ENCODE data around the gene ZCCHC24. TPM values are rescaled to one million over a fixed set of nuclear protein-coding genes. Genes with fewer than 3 reads are reported as not detected.

The ZCCHC24 gene
- polyA plus RNA-seq, 4 donors: 0.89 to 13.0 (median 11.4) TPM

DNA sequence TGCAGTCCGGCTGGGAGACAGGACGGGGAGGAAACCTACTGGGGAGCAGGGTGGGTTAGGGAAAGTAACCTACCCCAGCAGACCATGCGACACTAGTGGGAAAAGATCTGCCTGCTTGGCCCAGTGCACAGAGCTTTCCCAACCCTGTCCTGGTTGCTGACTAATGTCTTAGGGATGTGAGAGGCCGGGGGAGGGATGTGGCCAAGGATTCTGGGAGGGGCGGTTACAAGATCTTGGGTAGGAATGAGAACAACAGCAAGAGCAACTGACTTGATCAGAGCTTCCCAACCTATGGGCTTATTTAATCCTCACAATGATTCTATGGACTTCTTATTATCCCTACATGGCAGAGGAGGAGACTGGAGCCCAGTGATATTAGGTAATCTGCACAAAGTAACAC is 42.9 kb upstream of the ZCCHC24 start:
- H3K4me3 ChIP-seq (ENCODE audit: low read depth in 1 of 3, low read length in 3 of 3): no peak overlapping the region
- H3K27ac ChIP-seq (ENCODE audit: low read depth in 1 of 3, low read length in 2 of 3): peak overlapping the region in 1 of 3 donors; percentile 53
- 73 to 92% (median 83%) methylated on average over 5 of the region's 5 CpGs for WGBS, 3 donors
- no peaks in the 10 kb centered on the region for H3K36me3 ChIP-seq (ENCODE audit: control insufficient read depth in 3 of 3, insufficient read depth in 2 of 3, low read depth in 1 of 3, low read length in 3 of 3)
- no peak for FAIRE-seq
- H3K27me3 ChIP-seq (ENCODE audit: control insufficient read depth in 3 of 3, insufficient read depth in 3 of 3, low read length in 3 of 3): no peaks in the 10 kb centered on the region
- peak in 1 of 2 donors; percentile 35 for DNase-seq
- H3K9me3 ChIP-seq (ENCODE audit: control insufficient read depth in 2 of 2, insufficient read depth in 1 of 2, low read depth in 1 of 2, low read length in 1 of 2): no peaks in the 10 kb centered on the region
- H3K4me1 ChIP-seq (ENCODE audit: control insufficient read depth in 3 of 3, insufficient read depth in 2 of 3, low read depth in 1 of 3, low read length in 2 of 3): peaks cover 0 to 9% (median 0%) of the 10 kb centered on the region in 3 donors

DNA sequence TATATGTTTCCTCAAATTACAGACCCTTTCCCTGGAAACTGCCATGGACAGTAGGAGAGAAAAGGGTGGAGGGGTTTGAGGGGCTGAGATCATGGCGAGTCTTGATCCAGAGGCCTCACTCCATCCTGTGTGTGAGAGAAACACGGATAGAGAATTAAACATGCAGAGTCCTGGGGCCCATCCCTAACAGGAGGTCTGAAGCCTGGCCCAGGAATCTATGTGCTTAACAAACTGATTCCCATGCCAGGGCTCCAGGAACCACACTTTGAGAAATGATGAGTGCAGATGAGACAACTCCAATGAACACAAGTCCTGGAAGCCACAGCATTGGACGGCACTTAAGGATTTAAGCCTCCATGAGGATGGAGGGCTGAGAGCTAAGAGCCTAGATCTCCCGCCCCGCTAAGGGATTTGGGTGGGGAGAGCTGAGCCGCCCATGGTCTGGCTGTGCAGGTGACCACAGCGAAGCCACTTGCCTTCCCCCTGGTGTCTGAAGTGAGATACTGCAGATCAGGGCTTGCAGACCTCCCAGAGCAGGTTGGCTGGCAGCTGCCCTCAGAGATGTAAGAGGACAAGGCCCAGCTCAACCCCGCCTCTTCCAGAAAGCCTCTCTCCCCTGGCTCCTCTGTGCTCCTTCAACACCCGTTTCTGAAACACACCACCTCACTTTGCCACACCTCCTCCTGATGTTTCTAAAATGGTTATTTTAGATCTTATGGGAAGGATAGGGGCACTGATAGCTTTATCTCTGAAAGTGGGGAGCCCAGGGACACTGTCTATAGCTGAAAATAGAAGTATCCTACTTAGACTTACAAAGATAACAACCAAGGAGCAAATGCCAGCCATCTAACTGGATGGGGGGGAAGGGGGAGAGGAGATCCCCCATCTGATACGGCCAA is 42.1 kb upstream of the ZCCHC24 start:
- H3K27me3 ChIP-seq (ENCODE audit: control insufficient read depth in 3 of 3, insufficient read depth in 3 of 3, low read length in 3 of 3): no peaks in the 10 kb centered on the region
- peak overlapping the region in 1 of 3 donors; percentile 53 for H3K27ac ChIP-seq (ENCODE audit: low read depth in 1 of 3, low read length in 2 of 3)
- peak; percentile 37 to 67 for DNase-seq
- H3K36me3 ChIP-seq (ENCODE audit: control insufficient read depth in 3 of 3, insufficient read depth in 2 of 3, low read depth in 1 of 3, low read length in 3 of 3): no peaks in the 10 kb centered on the region
- H3K4me3 ChIP-seq (ENCODE audit: low read depth in 1 of 3, low read length in 3 of 3): no peak overlapping the region
- no peak for FAIRE-seq
- H3K4me1 ChIP-seq (ENCODE audit: control insufficient read depth in 3 of 3, insufficient read depth in 2 of 3, low read depth in 1 of 3, low read length in 2 of 3): peaks cover 0 to 9% (median 0%) of the 10 kb centered on the region in 3 donors
- H3K9me3 ChIP-seq (ENCODE audit: control insufficient read depth in 2 of 2, insufficient read depth in 1 of 2, low read depth in 1 of 2, low read length in 1 of 2): no peaks in the 10 kb centered on the region
- 47 to 59% (median 55%) methylated on average over 10 of the region's 10 CpGs for WGBS, 3 donors

DNA sequence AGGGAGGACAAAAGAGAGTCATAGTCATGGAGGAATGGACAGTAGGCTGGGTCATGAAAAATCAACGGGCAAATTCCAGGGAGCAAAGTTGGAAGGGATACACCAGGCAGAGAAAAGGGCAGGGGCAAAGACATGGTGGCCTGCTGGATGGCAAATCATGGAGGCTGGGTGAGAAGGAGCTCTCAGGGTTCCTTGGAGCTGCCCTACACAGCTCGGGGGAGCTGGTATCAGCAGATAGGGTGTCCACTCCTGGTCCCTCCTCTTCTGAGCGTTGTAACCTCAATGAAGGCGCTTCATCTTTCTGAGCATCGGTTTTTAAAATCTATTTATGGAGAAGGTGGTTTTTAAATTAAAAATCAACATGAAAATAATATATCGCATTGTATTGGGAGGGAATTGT is 39.1 kb upstream of the ZCCHC24 start:
- DNase-seq (no peak), FAIRE-seq (no peak)
- 81 to 86% (median 85%) methylated on average over 6 of the region's 6 CpGs for WGBS, 3 donors
- Histone ChIP-seq H3K4me1 (ENCODE audit: control insufficient read depth in 3 of 3, insufficient read depth in 2 of 3, low read depth in 1 of 3, low read length in 2 of 3) (peaks cover 0 to 9% (median 0%) of the 10 kb centered on the region in 3 donors), H3K36me3 (ENCODE audit: control insufficient read depth in 3 of 3, insufficient read depth in 2 of 3, low read depth in 1 of 3, low read length in 3 of 3) (no peaks in the 10 kb centered on the region), H3K9me3 (ENCODE audit: control insufficient read depth in 2 of 2, insufficient read depth in 1 of 2, low read depth in 1 of 2, low read length in 1 of 2) (no peaks in the 10 kb centered on the region), H3K27me3 (ENCODE audit: control insufficient read depth in 3 of 3, insufficient read depth in 3 of 3, low read length in 3 of 3) (peaks cover 0 to 2% (median 0%) of the 10 kb centered on the region in 3 donors), H3K27ac (ENCODE audit: low read depth in 1 of 3, low read length in 2 of 3) (no peak overlapping the region), H3K4me3 (ENCODE audit: low read depth in 1 of 3, low read length in 3 of 3) (no peak overlapping the region)

DNA sequence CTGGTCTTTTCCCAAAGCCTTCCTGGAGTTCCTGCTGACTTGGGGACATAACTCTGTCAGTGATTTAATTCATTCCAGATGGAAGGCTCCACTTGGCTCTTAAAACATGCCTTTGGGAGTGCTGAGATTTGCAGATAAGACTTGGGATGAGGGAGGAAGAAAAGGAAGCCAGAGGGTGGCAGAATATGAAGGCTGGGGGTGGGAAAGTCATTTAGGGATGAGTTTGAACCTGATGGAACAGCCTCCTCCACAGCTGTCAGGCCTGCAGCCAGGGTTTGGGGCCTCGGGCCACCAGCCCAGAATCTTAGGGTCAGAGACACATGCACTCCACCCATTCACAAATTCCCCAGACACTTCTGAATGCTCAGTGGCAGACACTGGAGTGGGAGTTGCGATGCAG is 38.5 kb upstream of the ZCCHC24 start:
- DNase-seq: no peak
- Histone ChIP-seq H3K9me3 (ENCODE audit: control insufficient read depth in 2 of 2, insufficient read depth in 1 of 2, low read depth in 1 of 2, low read length in 1 of 2) (no peaks in the 10 kb centered on the region), H3K36me3 (ENCODE audit: control insufficient read depth in 3 of 3, insufficient read depth in 2 of 3, low read depth in 1 of 3, low read length in 3 of 3) (no peaks in the 10 kb centered on the region), H3K4me3 (ENCODE audit: low read depth in 1 of 3, low read length in 3 of 3) (no peak overlapping the region), H3K27ac (ENCODE audit: low read depth in 1 of 3, low read length in 2 of 3) (peak overlapping the region in 1 of 3 donors; percentile 46), H3K27me3 (ENCODE audit: control insufficient read depth in 3 of 3, insufficient read depth in 3 of 3, low read length in 3 of 3) (peaks cover 0 to 2% (median 2%) of the 10 kb centered on the region in 3 donors), H3K4me1 (ENCODE audit: control insufficient read depth in 3 of 3, insufficient read depth in 2 of 3, low read depth in 1 of 3, low read length in 2 of 3) (peaks cover 0 to 7% (median 0%) of the 10 kb centered on the region in 3 donors)
- 59 to 75% (median 73%) methylated on average over 2 of the region's 2 CpGs for WGBS, 3 donors
- no peak for FAIRE-seq

DNA sequence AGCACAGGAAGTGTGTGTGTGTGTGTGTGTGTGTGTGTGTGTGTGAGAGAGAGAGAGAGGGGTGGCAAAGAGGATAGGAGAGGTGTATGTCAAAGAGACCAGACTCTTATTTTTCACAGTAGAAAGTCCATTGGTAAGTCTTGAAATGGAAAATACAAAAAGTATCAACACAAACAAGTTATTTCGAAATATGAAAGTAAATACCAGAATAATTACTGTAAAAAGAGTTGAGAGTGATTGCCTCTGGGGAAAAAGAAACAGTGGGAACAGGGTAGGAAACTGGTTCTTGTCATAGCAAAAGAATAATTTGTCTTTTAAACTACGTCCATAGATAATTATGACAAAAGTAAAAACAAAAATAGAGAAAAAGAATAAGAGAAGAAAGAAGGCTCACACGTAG is 37.9 kb upstream of the ZCCHC24 start:
- peak overlapping the region in 1 of 3 donors; percentile 46 for H3K27ac ChIP-seq (ENCODE audit: low read depth in 1 of 3, low read length in 2 of 3)
- H3K27me3 ChIP-seq (ENCODE audit: control insufficient read depth in 3 of 3, insufficient read depth in 3 of 3, low read length in 3 of 3): peaks cover 0 to 2% (median 2%) of the 10 kb centered on the region in 3 donors
- FAIRE-seq (no peak), DNase-seq (no peak)
- no peak overlapping the region for H3K4me3 ChIP-seq (ENCODE audit: low read depth in 1 of 3, low read length in 3 of 3)
- WGBS, 3 donors: 67 to 78% (median 70%) methylated on average over 3 of the region's 3 CpGs
- H3K4me1 ChIP-seq (ENCODE audit: control insufficient read depth in 3 of 3, insufficient read depth in 2 of 3, low read depth in 1 of 3, low read length in 2 of 3): peaks cover 0 to 2% (median 0%) of the 10 kb centered on the region in 3 donors
- H3K36me3 ChIP-seq (ENCODE audit: control insufficient read depth in 3 of 3, insufficient read depth in 2 of 3, low read depth in 1 of 3, low read length in 3 of 3): no peaks in the 10 kb centered on the region
- no peaks in the 10 kb centered on the region for H3K9me3 ChIP-seq (ENCODE audit: control insufficient read depth in 2 of 2, insufficient read depth in 1 of 2, low read depth in 1 of 2, low read length in 1 of 2)

DNA sequence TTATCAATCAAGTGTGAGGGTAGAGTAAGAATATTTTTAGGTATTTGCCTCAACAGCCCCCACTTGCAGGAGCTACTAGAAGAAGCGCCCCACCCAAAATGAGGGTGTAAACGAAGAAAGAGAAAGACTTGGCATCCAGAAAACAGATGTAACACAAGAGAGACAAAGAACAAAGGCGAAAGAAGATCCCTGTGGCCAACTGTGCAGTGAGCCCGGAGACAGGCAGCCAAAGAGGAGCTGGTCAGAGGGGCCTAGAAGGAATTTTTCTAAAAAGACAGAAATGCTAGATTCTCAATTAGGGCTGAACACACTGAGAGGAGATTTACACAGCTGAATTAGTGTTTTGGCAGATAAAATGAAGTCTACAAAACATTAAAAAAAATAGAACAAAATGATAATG is 37.3 kb upstream of the ZCCHC24 start:
- H3K36me3 ChIP-seq (ENCODE audit: control insufficient read depth in 3 of 3, insufficient read depth in 2 of 3, low read depth in 1 of 3, low read length in 3 of 3): no peaks in the 10 kb centered on the region
- H3K4me1 ChIP-seq (ENCODE audit: control insufficient read depth in 3 of 3, insufficient read depth in 2 of 3, low read depth in 1 of 3, low read length in 2 of 3): no peaks in the 10 kb centered on the region
- WGBS, 3 donors: 72 to 79% (median 75%) methylated on average over 4 of the region's 4 CpGs
- H3K27ac ChIP-seq (ENCODE audit: low read depth in 1 of 3, low read length in 2 of 3): no peak overlapping the region
- H3K4me3 ChIP-seq (ENCODE audit: low read depth in 1 of 3, low read length in 3 of 3): no peak overlapping the region
- FAIRE-seq (no peak), DNase-seq (no peak)
- peaks cover 0 to 2% (median 2%) of the 10 kb centered on the region in 3 donors for H3K27me3 ChIP-seq (ENCODE audit: control insufficient read depth in 3 of 3, insufficient read depth in 3 of 3, low read length in 3 of 3)
- no peaks in the 10 kb centered on the region for H3K9me3 ChIP-seq (ENCODE audit: control insufficient read depth in 2 of 2, insufficient read depth in 1 of 2, low read depth in 1 of 2, low read length in 1 of 2)

DNA sequence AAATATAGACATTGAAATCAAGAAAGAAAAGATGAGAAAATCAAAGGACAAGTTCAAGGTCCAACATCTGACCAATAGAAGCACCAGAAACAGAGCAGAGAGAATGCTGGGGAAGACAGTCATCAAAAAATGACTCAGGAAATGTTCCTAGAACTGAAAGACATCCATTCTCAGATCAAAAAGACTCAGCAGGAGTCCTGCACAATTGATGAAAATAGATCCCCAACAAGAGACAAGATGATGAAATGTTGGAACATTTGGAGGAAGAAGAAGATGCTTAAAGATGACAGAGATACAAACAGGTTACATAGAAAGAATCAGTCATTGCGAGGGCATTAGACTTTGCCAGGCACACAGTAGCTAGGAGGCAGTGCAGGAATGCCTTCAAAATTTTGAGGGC is 36.9 kb upstream of the ZCCHC24 start:
- H3K4me1 ChIP-seq (ENCODE audit: control insufficient read depth in 3 of 3, insufficient read depth in 2 of 3, low read depth in 1 of 3, low read length in 2 of 3): no peaks in the 10 kb centered on the region
- no peak overlapping the region for H3K27ac ChIP-seq (ENCODE audit: low read depth in 1 of 3, low read length in 2 of 3)
- FAIRE-seq (no peak), DNase-seq (no peak)
- no peaks in the 10 kb centered on the region for H3K36me3 ChIP-seq (ENCODE audit: control insufficient read depth in 3 of 3, insufficient read depth in 2 of 3, low read depth in 1 of 3, low read length in 3 of 3)
- 83 to 98% (median 95%) methylated on average over 1 of the region's 1 CpG for WGBS, 3 donors
- no peak overlapping the region for H3K4me3 ChIP-seq (ENCODE audit: low read depth in 1 of 3, low read length in 3 of 3)
- no peaks in the 10 kb centered on the region for H3K9me3 ChIP-seq (ENCODE audit: control insufficient read depth in 2 of 2, insufficient read depth in 1 of 2, low read depth in 1 of 2, low read length in 1 of 2)
- H3K27me3 ChIP-seq (ENCODE audit: control insufficient read depth in 3 of 3, insufficient read depth in 3 of 3, low read length in 3 of 3): peaks cover 0 to 2% (median 2%) of the 10 kb centered on the region in 3 donors

DNA sequence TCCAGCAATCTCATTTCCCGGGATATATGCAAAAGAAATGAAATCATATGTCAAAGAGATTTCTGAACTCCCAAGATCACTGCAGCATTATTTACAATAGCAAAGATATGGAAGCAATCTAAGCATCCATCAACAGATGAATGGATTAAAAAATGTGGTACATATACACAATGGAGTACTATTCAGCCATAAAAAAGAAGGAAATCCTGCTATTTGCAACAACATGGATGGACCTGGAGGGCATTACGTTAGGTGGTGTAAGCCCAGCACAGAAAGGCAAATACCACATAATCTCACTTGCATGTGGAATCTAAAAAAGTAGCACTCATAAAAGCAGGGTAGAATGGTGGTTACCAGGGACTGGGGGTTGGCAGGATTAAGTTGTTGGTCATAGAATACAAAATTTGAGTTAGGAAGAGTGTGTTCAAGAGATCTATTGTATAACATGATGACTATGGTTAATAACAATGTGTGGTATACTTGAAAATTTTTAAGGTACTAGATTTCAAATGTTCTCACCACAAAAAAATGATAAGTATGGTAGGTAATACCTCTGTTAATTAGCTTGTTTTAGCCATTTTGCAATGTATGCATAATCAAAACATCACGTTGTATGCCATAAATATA is 34.0 kb upstream of the ZCCHC24 start:
- H3K9me3 ChIP-seq (ENCODE audit: control insufficient read depth in 2 of 2, insufficient read depth in 1 of 2, low read depth in 1 of 2, low read length in 1 of 2): no peaks in the 10 kb centered on the region
- H3K36me3 ChIP-seq (ENCODE audit: control insufficient read depth in 3 of 3, insufficient read depth in 2 of 3, low read depth in 1 of 3, low read length in 3 of 3): no peaks in the 10 kb centered on the region
- peaks cover 0 to 2% (median 2%) of the 10 kb centered on the region in 3 donors for H3K27me3 ChIP-seq (ENCODE audit: control insufficient read depth in 3 of 3, insufficient read depth in 3 of 3, low read length in 3 of 3)
- WGBS, 3 donors: 79 to 88% (median 82%) methylated on average over 3 of the region's 3 CpGs
- DNase-seq (no peak), FAIRE-seq (no peak)
- H3K4me3 ChIP-seq (ENCODE audit: low read depth in 1 of 3, low read length in 3 of 3): no peak overlapping the region
- H3K4me1 ChIP-seq (ENCODE audit: control insufficient read depth in 3 of 3, insufficient read depth in 2 of 3, low read depth in 1 of 3, low read length in 2 of 3): no peaks in the 10 kb centered on the region
- H3K27ac ChIP-seq (ENCODE audit: low read depth in 1 of 3, low read length in 2 of 3): no peak overlapping the region

Data from small intestine (tissue), 7 donors.